ENCODE measurements around the gene IRGC. TPM values are rescaled to one million over a fixed set of nuclear protein-coding genes. Genes with fewer than 3 reads are reported as not detected.

IRGC gene
- total and polyA plus RNA-seq, 9 of the 15 experiments (the other 6 are each of a cell fraction or from before 2014, with no cell fraction given), result not detected

DNA sequence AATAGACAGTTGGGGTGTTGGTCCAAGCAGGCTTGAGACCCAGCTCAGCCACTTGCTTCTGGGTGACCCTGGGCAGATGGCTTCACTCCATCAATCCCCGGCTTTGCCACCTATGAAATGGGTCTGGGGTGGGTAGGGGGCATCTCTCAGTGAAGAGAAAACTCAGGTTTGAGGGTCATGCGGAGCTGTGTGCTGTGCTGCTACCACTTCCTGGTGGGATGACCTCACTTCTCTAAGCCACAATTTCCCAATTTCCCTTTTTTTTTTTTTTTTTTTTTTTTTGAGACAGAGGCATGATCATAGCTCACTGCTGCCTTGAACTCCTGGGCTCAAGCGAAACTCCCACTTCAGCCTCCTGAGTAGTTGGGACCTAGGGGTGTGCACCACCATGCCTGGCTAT is 41.3 kb upstream of the IRGC start (continued):
- TF ChIP-seq MAFG (tag; conservative IDR thresholded peaks at IDR 0.05) (no peak), NR2C2 (CRISPR knock-in tag; IDR thresholded peaks at IDR 0.05) (no peak), NR2C2 (tag; IDR thresholded peaks at IDR 0.05) (peak; percentile 28; the same call in 1 of the 2 replicates), KLF1 (tag; IDR thresholded peaks at IDR 0.05) (no peak), ATF7 (IDR thresholded peaks at IDR 0.05) (peak; percentile 63; the same call in 1 of the 2 replicates), JUND (IDR thresholded peaks at IDR 0.05; ENCODE audit: borderline replicate concordance, low read depth, low read length) (peak; percentile 44; the same call in 1 of the 2 replicates), JUND (tag; IDR thresholded peaks at IDR 0.05; ENCODE audit: borderline replicate concordance, low read depth, low read length) (peak; percentile 41; the same call in 2 of the 3 replicates), MCM7 (IDR thresholded peaks at IDR 0.05) (no peak), ELF1 (tag; IDR thresholded peaks at IDR 0.05) (peak; percentile 70), ZNF511 (CRISPR knock-in tag; IDR thresholded peaks at IDR 0.05) (no peak)
- TF ChIP-seq, protein P1, sequence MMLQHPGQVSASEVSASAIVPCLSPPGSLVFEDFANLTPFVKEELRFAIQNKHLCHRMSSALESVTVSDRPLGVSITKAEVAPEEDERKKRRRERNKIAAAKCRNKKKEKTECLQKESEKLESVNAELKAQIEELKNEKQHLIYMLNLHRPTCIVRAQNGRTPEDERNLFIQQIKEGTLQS (IDR thresholded peaks at IDR 0.05), result peak; percentile 71
- TF ChIP-seq, protein P1 (CRISPR knock-in tag; conservative IDR thresholded peaks at IDR 0.05), result no peak

Data from K562 (cell line).